ENCODE data around the gene CDK5RAP2. TPM values are rescaled to one million over a fixed set of nuclear protein-coding genes. Genes with fewer than 3 reads are reported as not detected.

Gene CDK5RAP2
- total RNA-seq, 4 donors from 2014 or later = 57.4 to 86.3 (median 70.3) TPM

- in situ Hi-C loops (cut with MboI; ENCODE audit: low sequenced_read_pairs in 4 of 4) = no loop called here
Observed at GRCh38 chr9:120571443-120572257, 8.3 kb downstream of the CDK5RAP2 start.

GRCh38 chr9:120570296-120570695, 9.7 kb downstream of the CDK5RAP2 start:
- peaks cover 0 to 52% of the 10 kb centered on the region in 2 donors for H3K36me3 ChIP-seq
- TF ChIP-seq CTCF (IDR thresholded peaks at IDR 0.05 in 4 of 5, conservative IDR thresholded peaks at IDR 0.05 in 1 of 5) (no peak), POLR2A (IDR thresholded peaks at IDR 0.05) (no peak)
- no peaks in the 10 kb centered on the region for H3K27me3 ChIP-seq
- H3K4me3 ChIP-seq = no peak overlapping the region
- in situ Hi-C loops (cut with MboI; ENCODE audit: low sequenced_read_pairs in 4 of 4) (no loop called here), intact Hi-C loops (cut with DNase I; ENCODE audit: low total_unique reads) (no loop called here)
- H3K9me3 ChIP-seq = no peaks in the 10 kb centered on the region
- ATAC-seq = no peak
- H3K4me1 ChIP-seq = peaks cover 29 to 31% of the 10 kb centered on the region in 2 donors
- H3K27ac ChIP-seq = peak overlapping the region; percentile 76 to 87 (median 84)
- DNase-seq = no peak

More at GRCh38 chr9:120571443-120572257, 8.3 kb downstream of the CDK5RAP2 start:
- Histone ChIP-seq H3K27me3 (no peaks in the 10 kb centered on the region), H3K4me3 (no peak overlapping the region), H3K36me3 (peaks cover 0 to 42% of the 10 kb centered on the region in 2 donors), H3K27ac (peak overlapping the region; percentile 76 to 87 (median 84)), H3K4me1 (peaks cover 29 to 31% of the 10 kb centered on the region in 2 donors), H3K9me3 (no peaks in the 10 kb centered on the region)
- no peak for TF ChIP-seq POLR2A (IDR thresholded peaks at IDR 0.05)
- TF ChIP-seq CTCF (IDR thresholded peaks at IDR 0.05 in 4 of 5, conservative IDR thresholded peaks at IDR 0.05 in 1 of 5) = no peak
- intact Hi-C loops (cut with DNase I; ENCODE audit: low total_unique reads) = no loop called here
- peak; percentile 63 to 84 for DNase-seq
- ATAC-seq = peak; percentile 92 to 93

- intact Hi-C loops (cut with DNase I; ENCODE audit: low total_unique reads) (no loop called here), in situ Hi-C loops (cut with MboI; ENCODE audit: low sequenced_read_pairs in 4 of 4) (no loop called here)
- no peaks in the 10 kb centered on the region for H3K27me3 ChIP-seq
- H3K27ac ChIP-seq = no peak overlapping the region
- H3K4me3 ChIP-seq = no peak overlapping the region
- ATAC-seq = no peak
- H3K4me1 ChIP-seq = peaks cover 29 to 31% of the 10 kb centered on the region in 2 donors
- no peaks in the 10 kb centered on the region for H3K9me3 ChIP-seq
- H3K36me3 ChIP-seq = peaks cover 0 to 59% of the 10 kb centered on the region in 2 donors
- no peak for DNase-seq
- TF ChIP-seq POLR2A (IDR thresholded peaks at IDR 0.05) = no peak
- TF ChIP-seq CTCF (IDR thresholded peaks at IDR 0.05 in 4 of 5, conservative IDR thresholded peaks at IDR 0.05 in 1 of 5) = no peak
Observed at GRCh38 chr9:120569556-120569955, 10.4 kb downstream of the CDK5RAP2 start.

- no peak for TF ChIP-seq POLR2A (IDR thresholded peaks at IDR 0.05)
- TF ChIP-seq CTCF (IDR thresholded peaks at IDR 0.05 in 4 of 5, conservative IDR thresholded peaks at IDR 0.05 in 1 of 5) = no peak
- H3K36me3 ChIP-seq = peaks cover 0 to 59% of the 10 kb centered on the region in 2 donors
Observed at GRCh38 chr9:120568816-120569215, 11.2 kb downstream of the CDK5RAP2 start.

More at GRCh38 chr9:120568816-120569215, 11.2 kb downstream of the CDK5RAP2 start:
- ATAC-seq (no peak), DNase-seq (no peak)
- no peak overlapping the region for H3K4me3 ChIP-seq
- H3K9me3 ChIP-seq = no peaks in the 10 kb centered on the region
- H3K27ac ChIP-seq = no peak overlapping the region
- H3K4me1 ChIP-seq = peaks cover 29 to 31% of the 10 kb centered on the region in 2 donors
- intact Hi-C loops (cut with DNase I; ENCODE audit: low total_unique reads) (no loop called here), in situ Hi-C loops (cut with MboI; ENCODE audit: low sequenced_read_pairs in 4 of 4) (no loop called here)
- no peaks in the 10 kb centered on the region for H3K27me3 ChIP-seq
